NOMO-1 (cell line): Measurements from ENCODE around the gene DNAJB2.
"Not testable (repeated sequence)": the region's sequence is repeated elsewhere in the genome, so short reads cannot be mapped to it uniquely, and the experiment has no call there.

ENCODE experiments used
- DNase-seq, 2 experiments: peaks; one replicate each; lab custom pipeline; 2025; ENCODE audit not compliant: unreplicated experiment in 2 of 2; lab: John Stamatoyannopoulos, UW

DNAJB2 gene

DNA sequence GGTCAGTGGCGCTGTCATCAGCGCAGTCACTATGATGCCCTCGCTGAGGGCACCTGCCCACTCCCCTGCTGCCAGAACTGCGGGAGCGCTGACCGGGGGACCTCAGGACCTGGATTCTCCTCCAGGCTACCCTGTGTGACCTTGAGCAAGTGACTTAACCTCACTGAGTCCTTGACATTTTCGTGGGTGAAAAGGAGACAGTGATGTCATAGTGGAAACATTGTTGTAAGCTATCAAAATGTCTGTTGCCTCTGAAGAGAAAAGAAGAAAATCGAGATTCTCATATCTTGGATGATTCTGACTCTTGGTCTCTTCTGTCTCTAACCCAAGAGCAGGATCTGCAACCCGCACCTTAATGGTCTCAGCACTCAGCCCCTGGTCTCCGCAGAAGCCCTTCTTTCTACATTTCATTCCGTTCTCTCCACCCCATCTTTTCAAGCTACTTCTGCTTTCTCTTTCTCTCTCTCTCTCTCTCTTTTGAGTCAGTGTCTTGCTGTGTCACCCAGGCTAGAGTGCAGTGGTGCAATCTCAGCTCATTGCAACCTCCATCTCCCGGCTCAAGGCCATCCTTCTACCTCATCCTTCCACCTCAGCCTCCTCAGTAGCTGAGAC lies 24.5 kb upstream of the DNAJB2 start:
- DNase-seq, result peak; percentile 65 to 89

DNA sequence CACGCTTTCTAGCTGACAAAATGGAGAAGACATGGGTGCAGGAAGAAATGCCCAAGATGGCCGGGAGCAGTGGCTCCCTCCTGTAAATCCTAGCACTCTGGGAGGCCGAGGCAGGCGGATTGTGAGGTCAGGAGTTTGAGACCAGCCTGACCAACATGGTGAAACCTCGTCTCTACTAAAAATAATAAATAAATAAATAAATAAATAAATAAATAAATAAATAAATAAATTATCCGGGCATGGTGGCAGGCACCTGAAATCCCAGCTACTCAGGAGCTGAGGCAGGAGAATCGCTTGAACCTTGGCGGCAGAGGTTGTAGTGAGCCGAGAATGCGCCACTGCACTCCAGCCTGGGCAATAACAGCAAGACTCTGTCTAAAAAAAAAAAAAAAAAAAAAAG lies 20.2 kb upstream of the DNAJB2 start:
- DNase-seq, result not testable (repeated sequence)

DNA sequence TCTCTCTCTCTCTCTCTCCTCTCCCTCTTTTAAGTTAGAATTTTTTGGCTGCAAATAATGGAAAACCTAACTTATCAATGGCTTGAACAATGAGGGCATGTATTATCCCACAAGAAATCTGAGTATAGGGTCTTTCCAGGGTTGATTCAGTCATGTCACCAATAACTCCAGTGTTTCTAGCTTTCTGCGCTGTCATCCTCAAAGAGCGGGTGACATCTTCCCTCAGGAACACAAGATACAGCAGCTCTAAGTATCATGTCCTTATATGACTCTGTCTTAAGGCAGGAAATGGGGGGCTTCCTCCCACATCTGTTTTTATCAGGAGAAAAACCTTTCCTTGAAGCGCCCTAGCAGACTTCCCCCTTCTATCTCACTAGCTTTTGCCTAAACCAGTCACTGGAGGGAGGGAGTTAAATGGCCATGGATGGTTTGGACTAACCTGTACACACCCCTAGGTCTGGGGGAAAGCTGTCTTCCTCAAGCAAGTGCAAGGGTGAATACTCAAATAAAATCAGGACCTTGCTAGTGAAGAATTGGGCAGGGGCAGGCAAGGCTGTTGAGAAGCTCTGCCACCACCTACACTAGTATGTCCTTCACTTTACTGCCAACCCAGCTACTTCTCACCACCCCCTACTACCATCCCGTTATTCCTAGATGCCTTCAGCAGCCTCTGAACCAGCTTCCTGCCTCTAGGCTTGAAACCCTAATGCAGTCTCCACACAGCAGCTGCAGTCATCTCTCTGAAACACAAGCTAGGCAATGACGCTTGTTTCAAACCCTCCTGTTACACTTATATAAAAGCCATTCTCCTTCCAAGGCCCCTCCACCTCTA lies 17.9 kb upstream of the DNAJB2 start:
- no peak for DNase-seq

DNA sequence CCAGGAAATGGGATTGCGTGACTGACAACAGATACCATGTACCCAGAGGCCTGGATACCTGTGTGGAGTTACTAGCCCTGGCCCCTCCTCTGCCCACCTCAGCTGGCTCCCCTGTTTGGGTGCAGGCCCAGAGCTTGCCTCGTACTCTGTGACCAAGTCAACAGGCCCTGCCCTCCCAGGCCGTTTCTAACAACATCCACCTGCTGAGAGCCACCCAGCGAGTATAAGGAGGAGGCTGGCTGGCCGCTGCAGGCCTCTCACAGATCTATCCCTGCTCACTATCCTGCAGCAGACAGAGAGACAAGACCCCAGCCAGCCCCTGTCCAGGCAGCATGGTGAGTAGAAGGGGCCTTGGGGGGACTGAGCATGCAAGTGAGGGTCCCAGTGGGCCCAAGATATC lies 12.9 kb upstream of the DNAJB2 start:
- no peak for DNase-seq

DNA sequence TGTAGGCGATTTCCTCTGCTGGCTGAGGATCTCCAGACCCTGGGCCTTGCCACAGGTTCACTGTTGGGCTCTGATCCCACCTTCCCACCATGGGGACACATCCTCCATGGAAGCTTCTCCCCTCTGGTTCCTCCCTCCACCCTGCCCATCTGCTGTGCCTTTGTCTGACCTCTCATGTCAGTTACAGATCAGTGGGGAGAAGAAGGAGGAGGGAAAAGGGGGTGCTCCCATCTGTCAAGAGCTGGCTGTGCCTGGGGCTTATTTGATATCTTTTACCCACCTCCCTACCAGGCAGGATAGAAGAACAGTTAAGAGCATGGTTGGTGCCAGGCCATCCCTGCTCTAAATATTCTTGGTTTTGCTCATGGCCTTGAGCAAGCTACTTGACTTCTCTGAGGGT lies 12.3 kb upstream of the DNAJB2 start:
- no peak for DNase-seq

DNA sequence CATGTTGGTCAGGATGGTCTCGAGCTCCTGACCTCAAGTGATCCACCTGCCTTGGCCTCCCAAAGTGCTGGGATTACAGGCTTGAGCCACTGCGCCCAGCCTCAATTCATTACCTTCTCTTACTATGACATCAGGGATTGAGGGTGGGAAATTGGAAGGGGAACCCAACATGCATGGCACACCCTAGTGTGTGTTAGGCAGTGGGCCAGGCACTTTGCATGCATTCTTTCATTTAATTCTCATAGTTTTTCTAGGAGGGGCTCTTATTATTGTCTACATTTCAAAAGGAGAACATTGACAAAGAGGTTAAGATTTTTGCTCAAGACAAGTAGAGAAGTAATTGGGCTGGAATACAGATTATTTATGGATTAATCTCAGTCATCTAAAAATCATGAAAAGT lies 10.9 kb upstream of the DNAJB2 start:
- DNase-seq, result no peak

DNA sequence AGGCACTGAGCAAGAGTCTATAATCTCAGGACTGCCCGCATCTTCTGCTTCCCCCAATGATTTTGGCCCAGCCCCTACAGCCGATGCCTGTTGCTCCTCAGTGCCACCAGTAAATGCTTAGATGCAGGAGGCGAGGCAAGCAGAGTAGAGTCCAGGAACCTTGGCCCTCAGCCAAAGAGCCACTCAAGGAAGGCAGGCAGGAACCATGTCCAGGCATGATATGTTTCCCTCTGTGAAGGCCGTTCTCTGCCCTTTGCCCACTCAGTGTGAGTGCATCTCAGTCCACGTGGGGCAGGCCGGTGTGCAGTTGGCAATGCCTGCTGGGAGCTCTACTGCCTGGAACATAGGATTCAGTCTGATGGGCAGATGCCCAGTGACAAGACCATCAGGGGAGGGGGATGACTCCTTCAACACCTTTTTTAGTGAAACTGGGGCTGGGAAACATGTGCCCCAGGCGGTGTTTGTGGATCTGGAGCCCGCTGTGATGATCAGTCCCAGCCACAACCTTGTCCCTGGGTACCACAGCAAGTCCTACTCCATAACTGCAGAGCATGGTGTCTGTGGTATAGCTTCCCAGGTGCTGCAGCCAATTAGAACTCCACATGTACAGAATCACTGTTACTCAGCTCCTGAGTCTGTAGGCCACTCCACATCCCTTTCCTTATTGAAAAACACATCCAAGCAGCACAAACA lies 9.7 kb upstream of the DNAJB2 start:
- no peak for DNase-seq

DNA sequence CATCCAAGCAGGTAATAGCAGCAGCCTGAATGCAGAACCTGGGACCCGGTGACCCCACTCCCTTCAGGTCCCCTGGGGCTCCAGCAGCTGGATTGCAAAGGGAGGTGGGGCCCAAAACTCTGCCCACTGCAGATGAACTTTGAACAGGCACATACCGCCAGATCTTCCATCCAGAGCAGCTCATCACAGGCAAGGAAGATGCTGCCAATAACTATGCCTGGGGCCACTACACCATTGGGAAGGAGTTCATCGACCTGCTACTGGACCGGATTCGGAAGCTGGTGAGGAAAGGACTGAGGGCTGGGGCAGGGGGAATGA lies 9.2 kb upstream of the DNAJB2 start:
- no peak for DNase-seq

DNA sequence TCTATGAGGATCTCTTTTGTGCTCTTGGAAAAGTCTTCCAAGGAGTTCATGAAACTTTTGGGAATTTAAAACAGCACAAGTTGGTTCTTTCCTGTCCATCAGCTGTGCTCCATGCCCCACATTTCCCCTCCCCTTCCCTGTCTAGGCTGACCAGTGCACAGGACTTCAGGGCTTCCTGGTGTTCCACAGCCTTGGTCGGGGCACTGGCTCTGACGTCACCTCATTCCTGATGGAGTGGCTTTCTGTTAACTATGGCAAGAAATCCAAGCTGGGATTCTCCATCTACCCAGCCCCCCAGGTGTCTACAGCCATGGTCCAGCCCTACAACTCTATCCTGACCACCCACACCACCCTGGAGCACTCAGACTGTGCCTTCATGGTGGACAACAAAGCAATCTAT lies 8.1 kb upstream of the DNAJB2 start:
- DNase-seq, result no peak

DNA sequence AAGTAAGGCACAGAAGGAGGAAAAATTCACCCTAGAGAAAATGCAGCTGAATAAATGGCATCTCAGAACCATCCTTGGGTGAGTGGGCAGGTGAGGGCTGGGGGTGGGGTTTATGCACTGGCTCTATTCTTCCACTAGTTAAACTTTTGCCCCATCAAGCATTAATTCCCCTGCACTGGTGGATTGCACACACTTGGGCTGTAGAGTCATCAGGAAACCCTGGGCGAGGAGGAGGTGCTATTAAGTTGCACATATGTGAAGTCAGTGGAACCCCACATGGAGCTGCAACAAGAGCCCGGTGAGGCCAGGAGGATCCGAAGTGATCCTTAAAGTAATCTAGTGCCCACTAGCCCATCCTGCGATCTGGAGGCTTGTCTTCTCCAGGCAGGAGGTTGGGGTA lies 6.8 kb upstream of the DNAJB2 start:
- no peak for DNase-seq

DNA sequence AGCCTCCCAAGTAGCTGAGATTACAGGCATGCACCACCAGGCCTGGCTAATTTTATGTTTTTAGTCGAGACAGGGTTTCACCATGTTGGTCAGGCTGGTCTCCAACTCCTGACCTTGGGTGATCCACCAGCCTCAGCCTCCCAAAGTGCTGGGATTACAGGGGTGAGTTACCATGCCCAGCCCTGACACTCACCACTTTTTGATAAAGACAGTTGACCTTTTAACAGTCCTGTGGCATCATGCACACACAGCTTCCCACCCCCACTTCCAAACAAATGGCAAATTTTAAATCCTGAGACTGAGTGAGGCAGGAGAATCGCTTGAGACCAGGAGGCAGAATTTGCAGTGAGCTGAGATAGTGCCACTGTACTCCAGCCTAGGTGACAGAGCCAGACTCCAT lies 6.2 kb upstream of the DNAJB2 start:
- DNase-seq, result no peak

DNA sequence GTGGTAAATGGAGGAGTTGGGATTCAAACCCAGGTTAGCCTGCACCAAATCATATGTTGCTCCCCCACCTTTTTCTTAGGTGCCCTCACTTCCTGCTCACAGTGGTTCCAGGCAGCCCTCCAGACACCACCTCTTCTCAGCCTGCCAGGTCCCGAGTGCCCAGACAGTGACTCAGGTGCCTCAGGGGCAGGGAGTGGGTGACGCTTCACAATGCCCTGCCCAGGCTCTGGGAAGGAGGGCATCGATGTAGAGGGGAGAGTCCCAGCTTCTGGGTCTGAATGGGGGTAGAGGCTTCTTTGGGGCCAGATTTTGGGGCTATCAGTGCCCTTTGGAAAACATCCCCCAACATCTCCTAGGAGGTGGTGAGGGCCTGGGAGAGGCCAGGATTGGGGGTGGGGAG lies 5.2 kb upstream of the DNAJB2 start:
- DNase-seq, result no peak

DNA sequence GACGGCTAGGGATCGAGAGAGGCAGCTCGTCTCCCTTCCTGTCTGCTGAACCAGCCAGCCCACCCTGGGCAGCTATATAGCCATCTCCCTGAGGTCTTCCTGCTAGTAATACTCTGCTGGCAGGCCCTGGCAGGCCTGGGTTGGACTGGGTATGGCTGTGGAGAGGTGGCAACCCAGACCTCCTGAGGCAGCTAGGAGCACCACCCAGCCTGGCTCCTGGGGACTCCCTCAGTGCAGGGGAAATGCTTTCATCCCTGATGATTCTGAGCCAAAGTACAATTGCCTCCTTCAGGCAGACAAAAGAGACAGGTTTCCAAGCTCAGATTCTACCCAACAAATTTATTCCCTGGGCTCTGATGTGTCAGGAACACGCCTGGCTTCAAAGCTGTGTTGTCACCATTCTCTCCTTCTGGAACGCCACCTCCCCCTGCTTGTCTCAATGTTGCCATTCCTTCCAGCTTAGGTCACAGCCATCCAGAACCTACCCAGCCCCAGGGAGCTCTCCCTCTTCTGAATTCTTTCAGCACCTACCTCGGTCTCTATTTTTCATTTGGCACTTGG lies 4.7 kb upstream of the DNAJB2 start:
- no peak for DNase-seq

DNA sequence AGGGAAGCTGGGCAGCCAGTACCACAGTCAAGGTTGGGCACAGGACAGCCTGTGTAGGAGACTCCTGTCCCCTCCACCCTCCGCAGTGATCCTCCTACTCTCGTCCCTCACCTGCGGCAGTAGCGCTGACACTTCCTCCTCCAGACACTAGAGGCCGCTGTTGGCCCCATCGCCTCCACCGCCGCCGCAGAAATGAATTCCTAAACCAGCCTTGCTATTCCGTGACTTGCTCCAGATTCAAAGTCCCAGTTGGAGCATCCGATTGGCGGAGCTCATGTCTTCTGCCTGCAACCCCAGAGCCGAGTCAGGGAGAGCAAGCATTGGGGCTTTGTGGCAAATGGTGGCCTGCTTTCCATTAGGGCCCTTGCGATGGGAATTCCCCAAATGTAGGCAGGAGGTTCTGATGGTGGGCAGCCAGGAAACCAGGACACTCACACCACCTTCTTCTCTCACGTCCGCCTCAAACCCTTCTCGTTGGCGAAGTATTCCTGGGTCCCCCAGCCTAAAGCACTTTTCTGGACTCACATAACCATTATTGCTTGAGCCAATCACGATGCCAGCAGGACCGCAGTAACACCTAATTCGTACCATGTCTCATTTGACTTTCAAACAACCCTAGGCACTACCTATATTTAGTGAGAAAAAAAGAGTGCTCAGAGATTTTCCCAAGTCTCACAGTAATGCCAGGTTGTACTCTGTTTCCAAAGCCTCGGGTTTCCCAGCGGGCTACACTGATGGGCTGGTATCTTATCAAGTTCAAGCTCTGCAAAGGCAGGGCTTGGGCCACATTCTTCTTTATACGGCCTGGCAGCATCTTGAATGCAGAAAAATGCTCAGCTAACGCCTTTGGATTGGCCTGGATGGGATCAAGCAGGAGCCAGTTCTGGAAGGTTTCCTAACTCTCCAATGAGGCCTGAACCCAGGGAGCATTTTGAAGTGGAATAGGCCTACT lies 1.2 kb upstream of the DNAJB2 start:
- DNase-seq, result peak; percentile 36 to 49

DNA sequence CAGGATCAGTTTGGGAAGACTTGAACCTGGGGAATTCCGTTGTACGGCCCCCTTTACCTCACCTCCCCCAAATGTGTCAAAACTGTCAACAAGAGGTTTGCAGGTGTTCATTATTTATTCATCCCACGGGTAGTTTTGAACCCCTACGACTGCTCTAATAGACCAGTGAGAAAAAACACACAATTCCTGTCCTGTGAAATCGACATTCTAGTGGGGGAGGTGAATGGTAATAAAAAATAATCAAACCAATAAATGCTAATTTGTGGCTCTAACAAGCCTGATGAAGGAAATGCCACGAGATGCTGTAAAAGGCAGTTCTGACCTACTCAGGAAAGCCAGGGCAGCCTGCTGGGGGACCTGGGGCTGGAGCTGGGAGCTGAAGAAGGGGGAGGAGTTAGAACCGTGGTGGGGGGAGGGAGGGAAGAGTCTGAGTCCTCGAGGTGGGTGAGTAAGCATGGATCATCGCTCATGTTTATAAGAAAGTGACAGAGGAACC lies 463 bp upstream of the DNAJB2 start:
- DNase-seq, result no peak

DNA sequence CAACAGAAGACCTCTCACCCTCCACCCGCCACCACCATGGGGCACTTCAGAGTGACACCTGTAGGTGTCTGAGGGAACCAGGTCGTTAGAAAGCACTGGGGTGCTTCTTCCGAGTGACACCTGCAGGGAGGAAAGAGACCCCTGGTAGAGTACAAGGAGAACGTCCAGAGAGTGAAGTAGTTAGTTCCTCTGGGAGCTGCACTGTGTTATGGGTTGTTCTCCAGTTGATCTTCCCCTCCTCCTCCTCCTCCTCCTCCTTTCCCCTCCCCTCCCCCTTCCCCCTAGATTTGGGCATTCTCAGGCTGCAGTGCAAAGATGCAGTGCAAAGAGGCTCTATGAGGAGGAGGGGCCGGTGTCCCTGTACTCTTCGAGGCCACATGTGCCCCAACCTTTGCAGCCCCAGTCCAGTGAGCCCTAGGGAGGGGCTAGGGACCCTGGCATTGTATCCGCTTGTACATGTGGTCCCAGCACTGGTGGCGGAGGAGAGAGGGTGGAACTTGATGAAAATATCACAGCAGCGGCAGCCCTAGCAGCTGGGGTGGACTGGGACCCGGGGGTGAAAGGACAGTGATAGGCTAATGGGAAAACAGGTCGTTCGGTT lies 850 bp downstream of the DNAJB2 start:
- DNase-seq, result no peak

DNA sequence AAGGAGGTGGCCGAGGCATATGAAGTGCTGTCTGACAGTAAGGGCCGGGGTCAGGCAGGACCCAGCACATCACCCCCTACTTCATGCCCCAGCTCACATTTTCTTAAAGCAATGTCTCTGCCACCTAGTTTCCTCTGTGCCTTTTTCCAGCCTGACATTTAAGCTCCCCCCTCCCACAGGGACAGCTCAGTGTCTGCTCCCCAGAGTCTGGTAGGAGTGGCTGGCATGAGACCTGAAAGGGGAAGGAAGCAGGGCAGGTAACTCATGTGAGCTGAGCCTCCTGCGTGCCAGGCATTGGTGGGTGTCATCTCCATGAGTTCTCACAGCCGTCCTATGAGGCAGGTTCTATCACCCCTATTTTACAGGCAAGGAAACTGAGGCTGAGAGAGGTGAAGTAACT lies 1.5 kb downstream of the DNAJB2 start:
- DNase-seq, result no peak

DNA sequence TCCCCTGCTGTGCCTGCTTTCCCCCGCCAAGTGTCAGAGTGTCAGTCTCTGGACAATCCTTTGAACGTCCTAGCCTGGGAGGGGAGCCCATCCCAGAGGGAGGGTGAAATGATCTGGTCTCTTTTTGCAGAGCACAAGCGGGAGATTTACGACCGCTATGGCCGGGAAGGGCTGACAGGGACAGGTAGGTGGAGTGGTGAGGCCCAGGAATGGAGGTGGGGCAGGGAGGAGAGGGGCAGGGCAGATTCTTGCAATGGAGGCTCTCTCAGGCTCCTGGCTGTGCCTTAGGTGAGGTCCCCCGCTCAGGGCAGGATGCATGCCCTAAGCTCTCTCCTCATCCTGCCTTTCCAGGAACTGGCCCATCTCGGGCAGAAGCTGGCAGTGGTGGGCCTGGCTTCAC lies 2.4 kb downstream of the DNAJB2 start:
- DNase-seq, result no peak

DNA sequence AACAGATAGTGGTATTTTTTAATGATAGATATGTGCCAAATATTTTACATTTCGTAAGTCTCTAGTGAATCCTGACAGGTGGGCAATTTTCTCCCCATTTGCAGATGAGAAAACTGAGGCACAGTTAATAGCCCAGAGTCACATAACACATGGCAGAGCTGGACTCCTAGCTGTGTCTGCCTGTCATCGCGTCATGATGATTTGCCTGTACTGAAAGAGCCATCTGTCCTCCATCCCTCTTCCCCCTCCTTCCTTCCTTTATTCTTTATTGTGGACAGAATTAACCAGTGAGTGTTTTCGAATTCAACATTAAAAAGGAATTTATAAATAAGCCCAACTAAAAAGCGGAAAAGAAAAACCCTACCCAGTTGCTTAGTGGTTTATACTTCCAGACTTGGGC lies 3.2 kb downstream of the DNAJB2 start:
- DNase-seq, result no peak

DNA sequence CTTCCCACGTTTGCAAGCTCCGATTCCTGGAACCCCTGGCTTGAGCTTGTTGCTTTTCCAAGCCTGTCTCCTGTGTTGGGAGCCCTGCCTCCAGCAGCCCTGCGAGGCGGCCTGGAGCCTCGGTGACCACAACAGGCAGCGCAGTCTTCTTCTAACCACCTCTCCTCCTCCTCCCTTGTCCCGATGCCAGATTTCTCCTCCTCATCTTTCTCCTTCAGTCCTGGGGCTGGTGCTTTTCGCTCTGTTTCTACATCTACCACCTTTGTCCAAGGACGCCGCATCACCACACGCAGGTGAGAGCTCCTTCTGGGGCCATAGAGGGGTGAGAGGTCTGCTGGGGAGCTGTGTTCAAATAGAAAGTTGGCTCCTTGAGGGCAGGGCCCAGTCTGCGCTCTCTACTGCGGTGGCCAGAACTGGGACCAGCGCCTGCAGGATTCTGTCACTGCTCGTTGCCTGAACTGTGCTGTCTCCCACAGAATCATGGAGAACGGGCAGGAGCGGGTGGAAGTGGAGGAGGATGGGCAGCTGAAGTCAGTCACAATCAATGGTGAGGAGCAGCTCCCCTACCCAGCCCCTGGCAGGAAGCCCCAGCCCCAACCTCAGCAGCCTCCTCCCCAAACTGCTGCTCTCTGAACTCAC lies 3.9 kb downstream of the DNAJB2 start:
- no peak for DNase-seq
